Endothelial cell of umbilical vein (primary cell): ENCODE results near the gene RAC2.

Source experiments
- EZH2 ChIP-seq: IDR thresholded peaks from 2 replicates; pipeline ENCODE4 v1.6.1; 2012; ENCODE audit warnings: borderline replicate concordance, low read depth, mild to moderate bottlenecking, moderate library complexity, low read length, inconsistent platforms; ENCODE audit not compliant: severe bottlenecking
- FOS ChIP-seq: IDR thresholded peaks from 2 replicates; pipeline ENCODE4 v1.6.1; 2011; ENCODE audit warnings: mild to moderate bottlenecking, low read length, moderate library complexity, borderline replicate concordance; ENCODE audit not compliant: insufficient read depth
- JUN ChIP-seq: IDR thresholded peaks from 2 replicates; pipeline ENCODE4 v1.6.1; 2011; ENCODE audit warnings: borderline replicate concordance, low read depth; ENCODE audit not compliant: insufficient read length, insufficient read depth
- MYC ChIP-seq: IDR thresholded peaks from one replicate; pipeline ENCODE4 v1.6.1; 2011; ENCODE audit warnings: mild to moderate bottlenecking, low read depth, low read length
- POLR2A ChIP-seq: IDR thresholded peaks from 2 replicates; pipeline ENCODE4 v1.6.1; 2012; ENCODE audit warnings: low read depth, mild to moderate bottlenecking, control low read depth, low read length
- POLR2AphosphoS5 ChIP-seq: IDR thresholded peaks from 2 replicates; pipeline ENCODE4 v1.6.1; 2012; ENCODE audit warnings: low read depth, mild to moderate bottlenecking, control low read depth, low read length, moderate library complexity; ENCODE audit not compliant: insufficient read depth
- TF ChIP-seq, protein P1 (sequence below), 2 donors: IDR thresholded peaks; 1 replicate in 1 of 2; 2 replicates in 1 of 2; pipeline ENCODE4 v1.5.1; 2011; ENCODE audit warnings: low read length in 2 of 2, mild to moderate bottlenecking in 2 of 2, moderate library complexity in 2 of 2, control low read depth in 1 of 2, inconsistent platforms in 1 of 2, low read depth in 1 of 2; ENCODE audit not compliant: insufficient read depth in 1 of 2; ENCODE audit errors: extremely low read depth in 1 of 2
- TF ChIP-seq, protein P2 (sequence below): IDR thresholded peaks from 2 replicates; pipeline ENCODE4 v1.6.1; 2011; ENCODE audit not compliant: insufficient read depth, insufficient read length

DNA sequence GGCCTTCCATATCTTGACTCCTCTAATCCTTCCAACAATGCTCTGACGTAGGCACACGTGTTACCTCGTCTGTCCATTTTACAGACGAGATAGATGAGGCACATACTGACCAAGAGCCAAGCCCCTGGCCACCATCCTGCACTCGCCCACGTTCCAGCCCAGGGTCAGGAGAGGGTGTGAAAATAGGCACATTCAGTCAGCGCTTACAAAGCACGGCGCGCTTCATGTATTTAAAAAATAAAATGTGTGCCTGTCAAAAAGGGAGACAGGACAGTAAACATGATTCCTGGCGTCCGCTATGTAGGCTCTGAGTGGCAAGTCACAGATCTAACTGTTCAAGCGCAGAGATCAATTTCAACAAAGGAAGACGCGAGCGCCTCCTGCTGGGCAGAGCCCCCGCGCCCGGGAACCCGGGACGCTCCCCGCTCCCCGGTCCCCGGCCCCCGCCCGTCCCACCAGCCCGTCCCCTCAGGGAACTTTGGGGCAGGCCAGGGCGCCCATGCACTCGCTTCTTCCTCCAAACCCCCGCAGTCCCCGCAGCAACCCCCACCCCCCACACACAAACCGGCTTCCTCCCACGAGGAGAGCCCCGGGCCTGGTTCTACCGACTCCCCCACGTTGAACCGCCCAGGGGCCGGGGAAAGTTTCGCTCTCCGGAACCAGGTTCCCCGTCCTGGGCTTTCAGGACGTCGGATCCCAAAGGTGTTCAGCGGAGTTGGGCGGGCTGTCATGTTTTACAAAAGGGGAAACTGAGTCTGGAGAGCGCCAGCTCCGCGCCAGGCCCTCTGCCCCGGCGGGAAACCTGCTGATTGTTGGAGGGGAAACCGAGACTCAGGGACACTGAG, 45.6 kb downstream of the RAC2 start:
- TF ChIP-seq POLR2AphosphoS5: no peak
- no peak for TF ChIP-seq POLR2A
- TF ChIP-seq, protein P1, sequence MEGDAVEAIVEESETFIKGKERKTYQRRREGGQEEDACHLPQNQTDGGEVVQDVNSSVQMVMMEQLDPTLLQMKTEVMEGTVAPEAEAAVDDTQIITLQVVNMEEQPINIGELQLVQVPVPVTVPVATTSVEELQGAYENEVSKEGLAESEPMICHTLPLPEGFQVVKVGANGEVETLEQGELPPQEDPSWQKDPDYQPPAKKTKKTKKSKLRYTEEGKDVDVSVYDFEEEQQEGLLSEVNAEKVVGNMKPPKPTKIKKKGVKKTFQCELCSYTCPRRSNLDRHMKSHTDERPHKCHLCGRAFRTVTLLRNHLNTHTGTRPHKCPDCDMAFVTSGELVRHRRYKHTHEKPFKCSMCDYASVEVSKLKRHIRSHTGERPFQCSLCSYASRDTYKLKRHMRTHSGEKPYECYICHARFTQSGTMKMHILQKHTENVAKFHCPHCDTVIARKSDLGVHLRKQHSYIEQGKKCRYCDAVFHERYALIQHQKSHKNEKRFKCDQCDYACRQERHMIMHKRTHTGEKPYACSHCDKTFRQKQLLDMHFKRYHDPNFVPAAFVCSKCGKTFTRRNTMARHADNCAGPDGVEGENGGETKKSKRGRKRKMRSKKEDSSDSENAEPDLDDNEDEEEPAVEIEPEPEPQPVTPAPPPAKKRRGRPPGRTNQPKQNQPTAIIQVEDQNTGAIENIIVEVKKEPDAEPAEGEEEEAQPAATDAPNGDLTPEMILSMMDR (IDR thresholded peaks at IDR 0.05; ENCODE audit: extremely low read depth in 1 of 2, insufficient read depth in 1 of 2, low read depth in 1 of 2, low read length in 2 of 2): peak; percentile 67 to 90
- TF ChIP-seq, protein P2, sequence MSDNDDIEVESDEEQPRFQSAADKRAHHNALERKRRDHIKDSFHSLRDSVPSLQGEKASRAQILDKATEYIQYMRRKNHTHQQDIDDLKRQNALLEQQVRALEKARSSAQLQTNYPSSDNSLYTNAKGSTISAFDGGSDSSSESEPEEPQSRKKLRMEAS: no peak
- TF ChIP-seq JUN: no peak
- TF ChIP-seq EZH2: no peak
- no peak for TF ChIP-seq MYC
- TF ChIP-seq FOS: no peak
